Neural progenitor cell (in vitro differentiated cells): Measurements from ENCODE around the gene MAP7D1. TPM values are rescaled to one million over a fixed set of nuclear protein-coding genes. Genes with fewer than 3 reads are reported as not detected.

Source experiments
- DNase-seq: peaks from one replicate; pipeline ENCODE4 v3.0.0-alpha.2; 2016; ENCODE audit warnings: low spot score
- H2AFZ ChIP-seq: fragments of 200-600 bp; sonication (generic); replicated peaks from 2 replicates; pipeline ENCODE4 v1.6.1; 2016; ENCODE audit warnings: antibody characterized with exemption
- H3F3A ChIP-seq: fragments of 200-600 bp; sonication (generic); 2 replicates; pipeline ENCODE4 v1.6.1; 2016; ENCODE audit warnings: antibody characterized with exemption, low read depth
- H3K27ac ChIP-seq: fragments of 200-600 bp; sonication (generic); 2 replicates; pipeline ENCODE4 v1.5.1; 2016; ENCODE audit warnings: mild to moderate bottlenecking
- H3K27me3 ChIP-seq: fragments of 200-600 bp; sonication (generic); 2 replicates; pipeline ENCODE4 v1.6.1; 2016; ENCODE audit warnings: mild to moderate bottlenecking, moderate library complexity
- H3K36me3 ChIP-seq: fragments of 200-600 bp; sonication (generic); 2 replicates; pipeline ENCODE4 v1.5.1; 2016
- H3K4me1 ChIP-seq: fragments of 200-600 bp; sonication (generic); 2 replicates; pipeline ENCODE4 v1.6.1; 2016; ENCODE audit warnings: mixed run types
- H3K4me2 ChIP-seq: fragments of 200-600 bp; sonication (generic); 2 replicates; pipeline ENCODE4 v1.6.1; 2016
- H3K4me3 ChIP-seq: fragments of 200-600 bp; sonication (generic); 2 replicates; pipeline ENCODE4 v1.5.1; 2016
- H3K79me2 ChIP-seq: fragments of 200-600 bp; sonication (generic); 2 replicates; pipeline ENCODE4 v1.6.1; 2016; ENCODE audit warnings: low read depth
- H3K9ac ChIP-seq: fragments of 200-600 bp; sonication (generic); 2 replicates; pipeline ENCODE4 v1.6.1; 2016
- H3K9me3 ChIP-seq: fragments of 200-600 bp; sonication (generic); 2 replicates; pipeline ENCODE4 v1.5.1; 2016; ENCODE audit warnings: low read depth
- H4K20me1 ChIP-seq: fragments of 200-600 bp; sonication (generic); 2 replicates; pipeline ENCODE4 v1.6.1; 2016; ENCODE audit warnings: low read depth
- H3K27ac Mint-ChIP-seq: 3 replicates; pipeline ENCODE4 v1.8.0; 2021; ENCODE audit warnings: mixed read lengths
- H3K27me3 Mint-ChIP-seq: 2 replicates; pipeline ENCODE4 v1.8.0; 2022; ENCODE audit warnings: low read depth, mild to moderate bottlenecking, inconsistent platforms, moderate library complexity, mixed read lengths; ENCODE audit not compliant: insufficient read depth
- H3K36me3 Mint-ChIP-seq: 3 replicates; pipeline ENCODE4 v1.8.0; 2021; ENCODE audit warnings: mixed read lengths
- H3K4me1 Mint-ChIP-seq: 3 replicates; pipeline ENCODE4 v1.8.0; 2021; ENCODE audit warnings: mixed read lengths
- H3K4me3 Mint-ChIP-seq: 3 replicates; pipeline ENCODE4 v1.8.0; 2021; ENCODE audit warnings: mild to moderate bottlenecking, moderate library complexity, mixed read lengths
- H3K9me3 Mint-ChIP-seq: 3 replicates; pipeline ENCODE4 v1.8.0; 2020; ENCODE audit warnings: mixed read lengths
- CTCF ChIP-seq: fragments of 200-600 bp; sonication (generic); IDR thresholded peaks from 2 replicates; pipeline ENCODE4 v1.5.1; 2017; ENCODE audit warnings: antibody characterized with exemption, mild to moderate bottlenecking
- EZH2 ChIP-seq: fragments of 200-600 bp; sonication (generic); IDR thresholded peaks from 2 replicates; pipeline ENCODE4 v1.6.1; 2017; ENCODE audit warnings: antibody characterized with exemption, mild to moderate bottlenecking, moderate library complexity
- EZH2phosphoT487 ChIP-seq: fragments of 200-600 bp; sonication (generic); IDR thresholded peaks from 2 replicates; pipeline ENCODE4 v1.6.1; 2017; ENCODE audit warnings: antibody characterized with exemption
- total RNA-seq: library from RNA; depleted of rRNA; stranded (reverse); fragments of >200 nt; gene quantifications from 2 replicates; pipeline ENCODE4 v1.2.3, GENCODE V29; 2015; ENCODE audit warnings: low replicate concordance

Gene MAP7D1
- total RNA-seq, 1 donor from 2014 or later, result 35.0 TPM

DNA sequence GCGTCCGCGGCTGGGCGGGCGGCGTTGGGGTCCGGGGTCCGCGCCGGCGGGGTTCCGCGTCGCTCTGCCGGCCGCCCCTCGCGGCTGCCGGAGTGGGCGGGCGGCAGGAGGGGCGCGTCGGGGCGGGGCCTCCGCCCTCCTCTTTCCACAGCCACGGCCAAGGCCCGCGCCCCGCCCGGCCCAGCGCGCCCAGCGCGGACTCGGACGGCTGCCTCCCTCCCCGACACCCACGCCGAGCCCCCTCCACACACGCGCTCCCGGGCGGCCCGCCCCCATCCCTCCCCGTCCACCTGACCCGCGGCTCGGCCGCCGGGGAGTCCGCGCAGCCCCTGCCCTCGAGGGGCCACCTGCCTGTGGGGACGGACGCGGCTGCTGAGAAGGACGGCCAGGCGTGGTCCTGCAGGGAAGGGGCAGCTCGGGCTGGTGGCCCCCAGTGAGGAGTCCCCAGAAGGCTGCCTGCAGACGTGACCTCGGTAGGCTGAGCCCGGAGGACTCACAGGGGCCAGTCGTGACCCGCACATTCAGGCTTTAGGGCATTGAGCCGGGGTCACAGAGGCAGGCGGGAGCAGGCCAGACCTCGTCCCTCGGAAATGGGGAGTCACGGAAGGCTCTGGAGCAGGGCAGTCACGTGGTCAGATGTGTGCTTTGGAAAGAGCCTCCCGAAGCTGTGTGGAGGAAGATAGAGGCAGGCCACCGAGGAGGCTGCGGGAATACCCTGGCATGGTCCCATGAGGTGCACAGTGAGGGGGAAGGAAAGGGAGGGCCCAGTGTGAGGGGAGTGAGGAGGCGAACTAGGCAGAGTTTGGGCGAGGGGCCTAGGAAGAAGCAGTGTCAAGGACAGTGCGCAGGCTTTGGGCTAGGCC lies 30.6 kb upstream of the MAP7D1 start, which contains the start of gene COL8A2:
TSS of gene COL8A2 (minus strand) at position 94 of the 863 bp plus-strand sequence. CDS start 24,980 bp downstream, outside the sequence.
- Histone ChIP-seq H3K36me3 (no peaks in the 10 kb centered on the region), H3K4me3 (peak within 1 kb of the TSS; percentile 50), H3K27ac (no peak within 1 kb of the TSS), H2AFZ (peak within 1 kb of the TSS; percentile 28), H3K4me1 (peaks cover 3% of the 10 kb centered on the region), H3K9ac (no peak within 1 kb of the TSS), H3K9me3 (no peaks in the 10 kb centered on the region), H3K27me3 (peaks cover 57% of the 10 kb centered on the region), H3K4me2 (peak within 1 kb of the TSS; percentile 77), H3K79me2 (no peaks in the 10 kb centered on the region), H4K20me1 (peaks cover 14% of the 10 kb centered on the region), H3F3A (no peaks in the 10 kb centered on the region)
- Mint-ChIP-seq H3K4me1 (peaks cover 27% of the 10 kb centered on the region), H3K36me3 (peaks cover 2% of the 10 kb centered on the region), H3K9me3 (peaks cover 2% of the 10 kb centered on the region), H3K27me3 (peaks cover 40% of the 10 kb centered on the region), H3K27ac (no peak within 1 kb of the TSS), H3K4me3 (peak within 1 kb of the TSS; percentile 81)
- peak; percentile 47 for DNase-seq
- TF ChIP-seq CTCF (no peak), EZH2 (peak; percentile 89), EZH2phosphoT487 (peak; percentile 65)

- DNase-seq, result no peak
- H3K27ac Mint-ChIP-seq, result no peak overlapping the region
- no peak overlapping the region for H3K4me2 ChIP-seq
Observed at GRCh38 chr1:36126005-36126716, 29.8 kb upstream of the MAP7D1 start.

More at GRCh38 chr1:36126005-36126716, 29.8 kb upstream of the MAP7D1 start:
- H2AFZ ChIP-seq, result no peak overlapping the region
- H3K4me1 ChIP-seq, result peaks cover 3% of the 10 kb centered on the region
- H3K4me3 ChIP-seq, result no peak overlapping the region
- peaks cover 40% of the 10 kb centered on the region for H3K27me3 Mint-ChIP-seq
- no peaks in the 10 kb centered on the region for H3K79me2 ChIP-seq
- H3K9ac ChIP-seq, result no peak overlapping the region
- H3K4me3 Mint-ChIP-seq, result peak overlapping the region; percentile 71
- H3K4me1 Mint-ChIP-seq, result peaks cover 27% of the 10 kb centered on the region
- no peaks in the 10 kb centered on the region for H3K9me3 ChIP-seq
- H3K9me3 Mint-ChIP-seq, result peaks cover 2% of the 10 kb centered on the region
- no peaks in the 10 kb centered on the region for H3K36me3 ChIP-seq
- H3K36me3 Mint-ChIP-seq, result peaks cover 2% of the 10 kb centered on the region
- TF ChIP-seq CTCF (no peak), EZH2 (no peak), EZH2phosphoT487 (no peak)
- no peak overlapping the region for H3K27ac ChIP-seq
- H3K27me3 ChIP-seq, result peaks cover 57% of the 10 kb centered on the region
- H4K20me1 ChIP-seq, result peaks cover 14% of the 10 kb centered on the region
- H3F3A ChIP-seq, result no peaks in the 10 kb centered on the region
